HEK293 (cell line): ENCODE results near the gene FAR1.
A peak's percentile ranks its signal among the peaks of the same experiment; 100 is the strongest.

ENCODE experiments used
- CTCF ChIA-PET: fragments of 350-600 bp; formaldehyde crosslinking; extraction: SDS; loops from one replicate; lab custom pipeline; 2021; ENCODE audit warnings: antibody characterized with exemption; lab: Yijun Ruan, JAX
- POLR2A ChIA-PET: fragments of 300-600 bp; formaldehyde crosslinking; extraction: SDS; loops from one replicate; lab custom pipeline; 2020; ENCODE audit warnings: antibody characterized with exemption, inconsistent platforms; lab: Yijun Ruan, JAX
- H3K27ac ChIP-seq: fragments of 200-500 bp; sonication (Bioruptor generic); 2 replicates; pipeline ENCODE4 v1.5.1; 2014; ENCODE audit warnings: low read depth, low read length, control low read depth, inconsistent platforms; ENCODE audit errors: extremely low read depth
- H3K36me3 ChIP-seq, 2 experiments: fragments of 200-500 bp in 1 of 2; sonication (Bioruptor generic) in 1 of 2; 1 replicate in 1 of 2; 2 replicates in 1 of 2; pipeline ENCODE4 v1.5.1; 2014 to 2017; ENCODE audit warnings: inconsistent platforms in 2 of 2, low read length in 2 of 2; ENCODE audit not compliant: control insufficient read depth in 2 of 2, insufficient read depth in 1 of 2
- H3K4me1 ChIP-seq: fragments of 200-500 bp; sonication (Bioruptor generic); 2 replicates; pipeline ENCODE4 v1.5.1; 2014; ENCODE audit warnings: mild to moderate bottlenecking, low read length, inconsistent platforms; ENCODE audit not compliant: control insufficient read depth, insufficient read depth
- H3K4me3 ChIP-seq: 2 replicates; pipeline ENCODE4 v1.5.1; 2011; ENCODE audit warnings: low read depth, mild to moderate bottlenecking, control low read depth, low read length, moderate library complexity
- H3K9me3 ChIP-seq: fragments of 200-500 bp; sonication (Bioruptor generic); 2 replicates; pipeline ENCODE4 v1.5.1; 2014; ENCODE audit warnings: low read depth, low read length, inconsistent platforms; ENCODE audit not compliant: control insufficient read depth, insufficient read depth
- MEIS1 ChIP-seq: sonication (generic); formaldehyde crosslinking; IDR thresholded peaks from 2 replicates; pipeline ENCODE4 v1.8.1; 2022; ENCODE audit warnings: missing genetic modification reagents, mild to moderate bottlenecking, borderline replicate concordance
- PRDM10 ChIP-seq: fragments of 450-650 bp; formaldehyde crosslinking; IDR thresholded peaks from 2 replicates; pipeline ENCODE4 v1.5.1; 2016; ENCODE audit warnings: missing biosample characterization, missing genetic modification characterization
- PRDM6 ChIP-seq: fragments of 450-650 bp; formaldehyde crosslinking; IDR thresholded peaks from 2 replicates; pipeline ENCODE4 v1.5.1; 2017; ENCODE audit warnings: missing biosample characterization, missing genetic modification characterization
- SP2 ChIP-seq: fragments of 450-650 bp; formaldehyde crosslinking; IDR thresholded peaks from 2 replicates; pipeline ENCODE4 v1.5.1; 2016; ENCODE audit warnings: missing biosample characterization, missing genetic modification characterization
- TCF7L2 ChIP-seq: IDR thresholded peaks from 2 replicates; pipeline ENCODE4 v1.6.1; 2011; ENCODE audit warnings: low read depth, mild to moderate bottlenecking, inconsistent platforms, low read length, moderate library complexity, borderline replicate concordance
- TRIM28 ChIP-seq: IDR thresholded peaks from 2 replicates; pipeline ENCODE4 v1.6.1; 2011; ENCODE audit warnings: low read length, control low read depth, borderline replicate concordance
- ZBTB6 ChIP-seq: fragments of 450-650 bp; formaldehyde crosslinking; IDR thresholded peaks from 2 replicates; pipeline ENCODE4 v1.5.1; 2017; ENCODE audit warnings: missing biosample characterization, missing genetic modification characterization
- ZNF112 ChIP-seq: fragments of 450-650 bp; formaldehyde crosslinking; IDR thresholded peaks from 2 replicates; pipeline ENCODE4 v1.5.0; 2017; ENCODE audit warnings: missing biosample characterization, missing genetic modification characterization
- ZNF248 ChIP-seq: fragments of 450-650 bp; formaldehyde crosslinking; IDR thresholded peaks from 2 replicates; pipeline ENCODE4 v1.5.1; 2017; ENCODE audit warnings: missing biosample characterization, missing genetic modification characterization
- ZNF266 ChIP-seq: fragments of 450-650 bp; formaldehyde crosslinking; IDR thresholded peaks from 2 replicates; pipeline ENCODE4 v1.5.1; 2016; ENCODE audit warnings: missing biosample characterization, missing genetic modification characterization, low read depth
- ZNF280D ChIP-seq: fragments of 450-650 bp; formaldehyde crosslinking; IDR thresholded peaks from 2 replicates; pipeline ENCODE4 v1.5.1; 2016; ENCODE audit warnings: missing biosample characterization, missing genetic modification characterization
- ZNF302 ChIP-seq: fragments of 450-650 bp; formaldehyde crosslinking; IDR thresholded peaks from 2 replicates; pipeline ENCODE4 v1.5.1; 2016; ENCODE audit warnings: missing biosample characterization, missing genetic modification characterization, low read depth
- ZNF335 ChIP-seq: fragments of 450-650 bp; formaldehyde crosslinking; conservative IDR thresholded peaks from 2 replicates; pipeline ENCODE4 v1.5.1; 2016; ENCODE audit warnings: missing biosample characterization, missing genetic modification characterization
- ZNF341 ChIP-seq: fragments of 450-650 bp; formaldehyde crosslinking; IDR thresholded peaks from 2 replicates; pipeline ENCODE4; 2016; ENCODE audit warnings: low read depth, missing biosample characterization, missing genetic modification characterization
- ZNF488 ChIP-seq: fragments of 450-650 bp; formaldehyde crosslinking; IDR thresholded peaks from 2 replicates; pipeline ENCODE4 v1.5.1; 2016; ENCODE audit warnings: missing biosample characterization, missing genetic modification characterization
- ZNF501 ChIP-seq: fragments of 450-650 bp; formaldehyde crosslinking; IDR thresholded peaks from 2 replicates; pipeline ENCODE4 v1.5.1; 2016; ENCODE audit warnings: missing biosample characterization, missing genetic modification characterization
- ZNF549 ChIP-seq: fragments of 450-650 bp; IDR thresholded peaks from 2 replicates; pipeline ENCODE4 v1.5.1; 2018; ENCODE audit warnings: missing biosample characterization, missing genetic modification characterization, mild to moderate bottlenecking, inconsistent platforms, moderate library complexity
- ZNF777 ChIP-seq: fragments of 450-650 bp; formaldehyde crosslinking; IDR thresholded peaks from 2 replicates; pipeline ENCODE4 v1.5.1; 2017; ENCODE audit warnings: missing biosample characterization, missing genetic modification characterization, borderline replicate concordance
- ZNF785 ChIP-seq: fragments of 450-650 bp; formaldehyde crosslinking; IDR thresholded peaks from 2 replicates; pipeline ENCODE4 v1.5.1; 2016; ENCODE audit warnings: missing biosample characterization, missing genetic modification characterization
- ZSCAN23 ChIP-seq: fragments of 450-650 bp; formaldehyde crosslinking; IDR thresholded peaks from 2 replicates; pipeline ENCODE4 v1.5.1; 2016; ENCODE audit warnings: missing biosample characterization, missing genetic modification characterization
- ZXDB ChIP-seq: fragments of 450-650 bp; formaldehyde crosslinking; IDR thresholded peaks from 2 replicates; pipeline ENCODE4 v1.5.1; 2016; ENCODE audit warnings: missing biosample characterization, missing genetic modification characterization

FAR1 gene

GRCh38 chr11:13669544-13670488, 1.3 kb downstream of the FAR1 start:
- no peak overlapping the region; the same call in 1 of the 2 replicates for H3K27ac ChIP-seq
- TF ChIP-seq ZNF488 (tag by site-specific recombination) (no peak), PRDM6 (peak; percentile 18; the same call in 1 of the 2 replicates), TCF7L2 (no peak), MEIS1 (CRISPR knock-in tag) (no peak), ZNF549 (no peak), ZNF302 (tag by site-specific recombination) (no peak), ZNF785 (tag by site-specific recombination) (no peak), PRDM10 (tag by site-specific recombination) (peak; percentile 92), ZNF266 (no peak), ZNF248 (tag by site-specific recombination) (no peak), ZXDB (tag by site-specific recombination) (no peak), ZNF112 (no peak), SP2 (tag by site-specific recombination) (peak; percentile 23; the same call in 1 of the 2 replicates), ZNF280D (tag by site-specific recombination) (no peak), ZSCAN23 (no peak), TRIM28 (no peak), ZNF335 (tag by site-specific recombination) (0 out of 2 replicates have a peak, but pooled peaks have one; percentile 7), ZNF341 (tag by site-specific recombination) (peak; percentile 92), ZNF777 (no peak), ZBTB6 (tag by site-specific recombination) (no peak), ZNF501 (no peak)
- H3K4me3 ChIP-seq, result peak overlapping the region; percentile 93
- H3K9me3 ChIP-seq, result no peaks in the 10 kb centered on the region
- peaks cover 2% of the 10 kb centered on the region for H3K4me1 ChIP-seq
- peaks cover 0 to 4% of the 10 kb centered on the region in 2 experiments; a peak in 1 of 3 replicates for H3K36me3 ChIP-seq
- CTCF ChIA-PET, result interaction anchor here (0.6 to 1.0 kb wide), 3 partner anchors 14 to 334 kb away, joined by 3 read pairs; no protein-coding TSS in a partner anchor
- POLR2A ChIA-PET, result interaction anchor here (1.6 kb wide), 1 partner anchor 23 kb away, joined by 3 read pairs; no protein-coding TSS in a partner anchor
